ENCODE data around the gene LPIN1. TPM values are rescaled to one million over a fixed set of nuclear protein-coding genes. Genes with fewer than 3 reads are reported as not detected.

Gene LPIN1
- total RNA-seq, 1 donor, result 50.6 TPM

Small RNAs within 50 kb of the gene (small RNA-seq; reads per million reads assigned to genes)
- gene MIR4262 (not detected), gene MIR548S (0.27 reads per million)

Other genes starting within 250 kb of the LPIN1 start
- gene GREB1, start 212.6 kb upstream of the LPIN1 start, total RNA-seq, result 0.27 TPM
- gene NTSR2, start 76.4 kb upstream of the LPIN1 start, total RNA-seq, result not detected